HepG2 (cell line): ENCODE data around the gene ARL8B. TPM values are rescaled to one million over a fixed set of nuclear protein-coding genes. Genes with fewer than 3 reads are reported as not detected.

Experiments used
- ATAC-seq: fragments of 200-7000 bp; cut with Tn5 transposase; 3 replicates; pipeline ENCODE4 v1.9.1; 2020; ENCODE audit warnings: mild to moderate bottlenecking, moderate library complexity
- BruUV-seq: library from RNA; stranded (reverse); fragments of 400-500 nt; replicated peaks from 2 replicates; lab custom pipeline; 2021; lab: Mats Ljungman, UMichigan
- CTCF ChIA-PET: fragments of 300-600 bp; formaldehyde crosslinking; extraction: SDS; loops from one replicate; lab custom pipeline; 2021; ENCODE audit warnings: low total read pairs, inconsistent platforms, low intra/inter-chr PET ratio; lab: Yijun Ruan, JAX
- POLR2A ChIA-PET: fragments of 350-600 bp; sonication (Branson Sonifier 250); formaldehyde crosslinking; loops from one replicate; lab custom pipeline; 2020; ENCODE audit warnings: antibody characterized with exemption, inconsistent platforms; lab: Yijun Ruan, JAX
- DNase-seq: peaks from one replicate; pipeline ENCODE4 v3.0.0-alpha.2; 2015; ENCODE audit warnings: low spot score
- FAIRE-seq: peaks from 3 replicates; lab custom pipeline; 2011; peaks lifted over from hg19 to GRCh38; lab: Jason Lieb, UNC
- H2AFZ ChIP-seq: one replicate; pipeline ENCODE4 v1.6.1; 2011; ENCODE audit warnings: low read length, inconsistent platforms
- H3K27ac ChIP-seq: fragments of 300-600 bp; 3 replicates; pipeline ENCODE4 v1.8.0; 2011; ENCODE audit warnings: mixed run types, mild to moderate bottlenecking, mixed read lengths, low read length, inconsistent platforms; ENCODE audit not compliant: insufficient read depth; ENCODE audit errors: extremely low read length
- H3K27me3 ChIP-seq, 2 experiments: fragments of 200-600 bp in 1 of 2; 2 replicates in 1 of 2; 3 replicates in 1 of 2; pipeline versions ENCODE4 v1.6.0 to v1.8.0; 2011; ENCODE audit warnings: low read length in 2 of 2, mild to moderate bottlenecking in 2 of 2, moderate library complexity in 2 of 2, inconsistent platforms in 1 of 2; ENCODE audit not compliant: insufficient read depth in 2 of 2, control insufficient read depth in 1 of 2
- H3K36me3 ChIP-seq, 2 experiments: fragments of 200-600 bp in 1 of 2; replicated peaks in 1 of 2; 2 replicates in 1 of 2; 3 replicates in 1 of 2; pipeline versions ENCODE4 v1.5.1 to v1.8.0; 2011; ENCODE audit warnings: low read length in 2 of 2, inconsistent platforms in 1 of 2; ENCODE audit not compliant: insufficient read depth in 2 of 2, control insufficient read depth in 1 of 2
- H3K4me1 ChIP-seq: 2 replicates; pipeline ENCODE4 v1.5.1; 2012; ENCODE audit warnings: low read length, inconsistent platforms; ENCODE audit not compliant: insufficient read depth
- H3K4me2 ChIP-seq: 2 replicates; pipeline ENCODE4 v1.6.0; 2011; ENCODE audit warnings: low read depth, low read length, inconsistent platforms
- H3K4me3 ChIP-seq, 3 experiments: fragments of 200-600 bp in 1 of 3; sonication (generic), shearing (Covaris generic) in 1 of 3; replicated peaks in 1 of 3; 2 replicates each; pipeline ENCODE4 v1.5.1; 2011 to 2016; ENCODE audit warnings: low read length in 3 of 3, inconsistent platforms in 2 of 3, low read depth in 2 of 3, mild to moderate bottlenecking in 2 of 3, control low read depth in 1 of 3, mixed read lengths in 1 of 3; ENCODE audit not compliant: insufficient read depth in 1 of 3
- H3K79me2 ChIP-seq: one replicate; pipeline ENCODE4 v1.6.1; 2011; ENCODE audit warnings: low read length, inconsistent platforms; ENCODE audit not compliant: insufficient read depth
- H3K9ac ChIP-seq: 2 replicates; pipeline ENCODE4 v1.6.0; 2011; ENCODE audit warnings: mild to moderate bottlenecking, low read depth, low read length, inconsistent platforms; ENCODE audit not compliant: insufficient read depth
- H3K9me3 ChIP-seq: 2 replicates; pipeline ENCODE4 v1.5.1; 2012; ENCODE audit warnings: mild to moderate bottlenecking, low read length
- H4K20me1 ChIP-seq: 2 replicates; pipeline ENCODE4 v1.6.0; 2011; ENCODE audit warnings: inconsistent platforms, mild to moderate bottlenecking, low read length, moderate library complexity; ENCODE audit not compliant: insufficient read depth
- CBX5 ChIP-seq: sonication (generic); formaldehyde crosslinking; IDR thresholded peaks from 2 replicates; pipeline ENCODE4 v1.4.0; 2020; ENCODE audit warnings: missing genetic modification reagents, borderline replicate concordance
- LBX2 ChIP-seq: sonication (generic); formaldehyde crosslinking; IDR thresholded peaks from 2 replicates; pipeline ENCODE4 v1.5.0; 2020; ENCODE audit warnings: missing genetic modification reagents, mild to moderate bottlenecking, borderline replicate concordance
- RBM22 ChIP-seq: fragments of 200-400 bp; formaldehyde crosslinking; optimal IDR thresholded peaks from 2 replicates; pipeline ENCODE3; 2017; ENCODE audit warnings: mild to moderate bottlenecking, low read length, moderate library complexity
- RFX1 ChIP-seq: fragments of 450-650 bp; IDR thresholded peaks from 2 replicates; pipeline ENCODE4 v1.6.1; 2017
- U2AF1 ChIP-seq: fragments of 200-400 bp; formaldehyde crosslinking; optimal IDR thresholded peaks from 2 replicates; pipeline ENCODE3; 2017; ENCODE audit warnings: mild to moderate bottlenecking, low read depth, low read length
- YEATS4 ChIP-seq: sonication (generic); formaldehyde crosslinking; IDR thresholded peaks from 2 replicates; pipeline ENCODE4 v1.4.0; 2020; ENCODE audit warnings: missing genetic modification reagents, borderline replicate concordance
- ZBTB7B ChIP-seq: sonication (generic); formaldehyde crosslinking; IDR thresholded peaks from 2 replicates; pipeline ENCODE4 v1.4.0; 2020; ENCODE audit warnings: missing genetic modification reagents
- ZMYM2 ChIP-seq: sonication (generic); formaldehyde crosslinking; IDR thresholded peaks from 2 replicates; pipeline ENCODE4 v1.8.0; 2022; ENCODE audit warnings: mild to moderate bottlenecking, missing genetic modification reagents
- ZNF275 ChIP-seq: sonication (generic); formaldehyde crosslinking; IDR thresholded peaks from 2 replicates; pipeline ENCODE4 v1.8.0; 2022; ENCODE audit warnings: missing genetic modification reagents, mild to moderate bottlenecking, inconsistent platforms, borderline replicate concordance
- ZNF3 ChIP-seq: IDR thresholded peaks from 2 replicates; pipeline ENCODE4 v1.7.0; 2017; ENCODE audit warnings: inconsistent platforms
- ZNF331 ChIP-seq: sonication (generic); formaldehyde crosslinking; IDR thresholded peaks from 2 replicates; pipeline ENCODE4 v1.4.0; 2020; ENCODE audit warnings: missing genetic modification reagents
- ZNF431 ChIP-seq: sonication (generic); formaldehyde crosslinking; IDR thresholded peaks from 2 replicates; pipeline ENCODE4 v1.9.0; 2022; ENCODE audit warnings: missing genetic modification reagents, low read depth, mild to moderate bottlenecking, borderline replicate concordance
- ZZZ3 ChIP-seq: sonication (generic); formaldehyde crosslinking; IDR thresholded peaks from 2 replicates; pipeline ENCODE4 v1.4.0; 2020; ENCODE audit warnings: missing genetic modification reagents, mild to moderate bottlenecking, borderline replicate concordance
- WGBS: methylation state at CpG from one replicate; pipeline ENCODE4 v1.1.6; 2017; ENCODE audit warnings: low lambda C conversion rate; 5-methylcytosine and 5-hydroxymethylcytosine counted together
- in situ Hi-C: cut with HindIII; loops from 2 replicates; pipeline ENCODE4 v1.10.0; 2017; ENCODE audit warnings: low pct_unique_long_range_greater_than_20kb; ENCODE audit not compliant: extremely low pct_ligation_motif_present
- intact Hi-C: fragments of 100-400 bp; cut with micrococcal nuclease; formaldehyde crosslinking; loops from one replicate; pipeline ENCODE4 v1.10.0; 2022; ENCODE audit not compliant: unreplicated experiment
- polyA plus RNA-seq, 8 experiments: library from polyadenylated mRNA; depleted of rRNA in 3 of 8; stranded (reverse) in 7 of 8; unstranded in 1 of 8; fragments of >200 nt; fragmentation: Illumina TruSeq in 4 of 8; extraction: Trizol in 4 of 8; gene quantifications; 2 replicates each; pipeline versions ENCODE4 v1.2.1 to v1.2.3, GENCODE V29; 2011 to 2016; ENCODE audit warnings: low read depth in 4 of 8, missing spikeins in 1 of 8, mixed read lengths in 1 of 8; ENCODE audit not compliant: insufficient read depth in 1 of 8
- total RNA-seq, 5 experiments: library from RNA; depleted of rRNA; stranded (reverse); fragments of >200 nt; fragmentation: Illumina TruSeq; extraction: Trizol; gene quantifications; 2 replicates each; pipeline ENCODE4 v1.2.3, GENCODE V29; 2016; ENCODE audit warnings: low read depth in 1 of 5
- TF ChIP-seq, protein P1 (sequence below): sonication (generic); formaldehyde crosslinking; IDR thresholded peaks from 2 replicates; pipeline ENCODE4 v1.4.0; 2020; ENCODE audit warnings: missing genetic modification reagents

ARL8B gene
- total and polyA plus RNA-seq, 2 of the 13 experiments (the other 11 are each of a cell fraction or from before 2014, with no cell fraction given), result 23.5 to 30.4 TPM

DNA sequence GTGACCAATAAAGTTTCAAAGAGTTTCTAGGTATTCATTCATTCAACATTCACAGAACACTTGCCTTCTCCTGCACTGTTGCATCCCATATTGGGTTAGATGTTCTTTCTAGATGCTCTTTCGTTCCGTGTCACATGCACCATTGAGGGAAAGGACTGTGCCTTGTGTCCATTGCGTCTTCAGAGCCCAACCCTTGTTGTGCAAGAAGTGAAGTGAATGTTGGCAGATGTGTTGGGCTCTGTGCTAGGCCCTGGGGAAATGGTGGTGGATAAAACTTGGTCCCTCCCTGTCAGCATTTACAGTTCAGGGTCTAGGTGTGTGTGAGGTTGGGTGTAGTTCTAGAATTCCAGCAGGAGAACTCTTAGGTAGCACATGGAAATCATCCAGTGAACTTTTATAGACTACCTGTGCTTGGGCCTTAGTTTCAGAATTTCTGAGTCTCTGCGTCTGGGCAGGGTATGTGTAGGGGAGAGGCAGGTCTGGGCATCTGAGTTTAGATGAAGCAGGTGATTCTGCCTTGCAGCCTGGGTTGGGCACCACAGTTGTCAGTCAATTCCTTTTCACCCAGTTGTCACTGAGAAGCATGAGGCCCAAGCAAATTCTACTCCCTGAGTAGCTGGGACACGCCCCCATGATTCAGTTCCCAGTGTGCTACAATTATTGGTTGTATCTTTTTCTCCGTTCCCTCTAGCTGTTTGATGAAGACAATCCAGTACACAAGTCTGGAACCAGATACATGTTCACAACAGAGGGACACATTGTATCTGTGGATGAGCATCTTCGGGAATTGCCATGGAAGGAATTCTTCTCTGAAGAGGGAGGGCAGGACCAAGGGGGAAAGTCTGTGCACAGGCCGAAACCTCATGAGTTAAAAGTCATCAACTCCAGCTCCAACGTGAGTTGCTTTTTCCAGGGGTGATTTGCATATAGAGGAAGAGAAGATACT, 90.8 kb downstream of the ARL8B start:
- H3K4me1 ChIP-seq, result peaks cover 24% of the 10 kb centered on the region
- no peak overlapping the region for H3K27ac ChIP-seq
- no peak for DNase-seq
- no peak for TF ChIP-seq LBX2
- peak; percentile 23 for TF ChIP-seq RBM22
- FAIRE-seq, result no peak
- 97% methylated on average over 9 of the region's 9 CpGs for WGBS
- CTCF ChIA-PET, result no interaction called here
- intact Hi-C loops (no loop called here), in situ Hi-C loops (no loop called here)
- no peak overlapping the region for H3K4me3 ChIP-seq
- no peaks in the 10 kb centered on the region for H3K27me3 ChIP-seq
- H2AFZ ChIP-seq, result no peak overlapping the region
- POLR2A ChIA-PET, result no interaction called here
- no peaks in the 10 kb centered on the region for H3K9me3 ChIP-seq
- no peak overlapping the region for H3K9ac ChIP-seq
- no peaks in the 10 kb centered on the region for H3K79me2 ChIP-seq
- H3K36me3 ChIP-seq, result peaks cover 38 to 87% of the 10 kb centered on the region in 2 experiments
- BruUV-seq, result no TSS peak
- H3K4me2 ChIP-seq, result no peak overlapping the region
- no peak for ATAC-seq
- H4K20me1 ChIP-seq, result no peaks in the 10 kb centered on the region

GRCh38 chr3:5213574-5213966, 91.5 kb downstream of the ARL8B start:
- H2AFZ ChIP-seq, result no peak overlapping the region
- H3K36me3 ChIP-seq, result peaks cover 37 to 81% of the 10 kb centered on the region in 2 experiments
- POLR2A ChIA-PET, result no interaction called here
- no peak overlapping the region for H3K27ac ChIP-seq
- no peaks in the 10 kb centered on the region for H3K27me3 ChIP-seq
- DNase-seq, result no peak
- WGBS, result 98% methylated on average over 5 of the region's 7 CpGs
- CTCF ChIA-PET, result no interaction called here
- peaks cover 31% of the 10 kb centered on the region for H3K4me1 ChIP-seq
- no peaks in the 10 kb centered on the region for H3K79me2 ChIP-seq
- H3K9ac ChIP-seq, result no peak overlapping the region
- H3K9me3 ChIP-seq, result no peaks in the 10 kb centered on the region
- no peak overlapping the region for H3K4me2 ChIP-seq
- FAIRE-seq, result no peak
- no TSS peak for BruUV-seq
- H3K4me3 ChIP-seq, result no peak overlapping the region
- ATAC-seq, result no peak
- H4K20me1 ChIP-seq, result no peaks in the 10 kb centered on the region
- intact Hi-C loops (no loop called here), in situ Hi-C loops (no loop called here)
- TF ChIP-seq ZNF431 (no peak), ZMYM2 (CRISPR knock-in tag) (no peak), ZZZ3 (CRISPR knock-in tag) (no peak), ZNF331 (CRISPR knock-in tag) (no peak), U2AF1 (no peak), YEATS4 (no peak), RFX1 (no peak), ZNF3 (CRISPR knock-in tag) (no peak), ZBTB7B (CRISPR knock-in tag) (no peak), CBX5 (CRISPR knock-in tag) (no peak), ZNF275 (CRISPR knock-in tag) (no peak)
- TF ChIP-seq, protein P1, sequence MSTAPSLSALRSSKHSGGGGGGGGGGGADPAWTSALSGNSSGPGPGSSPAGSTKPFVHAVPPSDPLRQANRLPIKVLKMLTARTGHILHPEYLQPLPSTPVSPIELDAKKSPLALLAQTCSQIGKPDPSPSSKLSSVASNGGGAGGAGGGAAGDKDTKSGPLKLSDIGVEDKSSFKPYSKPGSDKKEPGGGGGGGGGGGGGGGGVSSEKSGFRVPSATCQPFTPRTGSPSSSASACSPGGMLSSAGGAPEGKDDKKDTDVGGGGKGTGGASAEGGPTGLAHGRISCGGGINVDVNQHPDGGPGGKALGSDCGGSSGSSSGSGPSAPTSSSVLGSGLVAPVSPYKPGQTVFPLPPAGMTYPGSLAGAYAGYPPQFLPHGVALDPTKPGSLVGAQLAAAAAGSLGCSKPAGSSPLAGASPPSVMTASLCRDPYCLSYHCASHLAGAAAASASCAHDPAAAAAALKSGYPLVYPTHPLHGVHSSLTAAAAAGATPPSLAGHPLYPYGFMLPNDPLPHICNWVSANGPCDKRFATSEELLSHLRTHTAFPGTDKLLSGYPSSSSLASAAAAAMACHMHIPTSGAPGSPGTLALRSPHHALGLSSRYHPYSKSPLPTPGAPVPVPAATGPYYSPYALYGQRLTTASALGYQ (CRISPR knock-in tag), result no peak
